HUDEP-2 (cell line): Measurements from ENCODE around the gene NOL6.

Source experiments
- DNase-seq, 76 experiments: peaks; one replicate each; lab custom pipeline; 2025; ENCODE audit not compliant: unreplicated experiment in 76 of 76; lab: John Stamatoyannopoulos, UW

The NOL6 gene

DNA sequence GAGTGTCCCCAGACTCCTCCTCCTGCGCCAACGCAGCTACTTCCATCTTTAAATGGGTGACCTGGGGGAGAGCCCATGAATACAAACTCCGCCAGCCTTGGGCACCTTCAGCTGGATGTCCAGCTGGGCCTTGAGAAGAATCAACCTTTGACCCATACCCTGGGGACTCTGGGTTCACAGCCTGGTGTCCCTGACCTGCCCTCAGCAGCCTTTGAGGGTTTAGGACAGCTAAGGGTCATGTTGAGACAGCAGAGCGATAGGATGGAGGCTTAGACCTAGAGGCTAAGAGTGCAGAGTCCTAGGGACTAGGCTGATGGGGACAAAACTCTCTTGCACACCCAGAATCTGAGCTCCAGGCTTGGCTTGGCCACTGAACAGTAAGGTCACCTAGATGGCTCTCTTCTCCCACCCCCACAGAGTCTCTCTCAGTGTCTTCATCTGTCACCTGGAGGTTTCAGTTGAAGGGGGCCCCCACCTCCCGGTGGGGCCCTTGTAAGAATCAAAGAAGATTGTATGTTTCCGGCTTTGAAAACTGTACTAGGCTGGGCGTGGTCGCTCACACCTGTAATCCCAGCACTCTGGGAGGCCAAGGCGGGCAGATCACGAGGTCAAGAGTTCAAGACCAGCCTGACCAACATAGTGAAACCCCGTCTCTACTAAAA lies 19.6 kb downstream of the NOL6 start:
- no peak for DNase-seq

DNA sequence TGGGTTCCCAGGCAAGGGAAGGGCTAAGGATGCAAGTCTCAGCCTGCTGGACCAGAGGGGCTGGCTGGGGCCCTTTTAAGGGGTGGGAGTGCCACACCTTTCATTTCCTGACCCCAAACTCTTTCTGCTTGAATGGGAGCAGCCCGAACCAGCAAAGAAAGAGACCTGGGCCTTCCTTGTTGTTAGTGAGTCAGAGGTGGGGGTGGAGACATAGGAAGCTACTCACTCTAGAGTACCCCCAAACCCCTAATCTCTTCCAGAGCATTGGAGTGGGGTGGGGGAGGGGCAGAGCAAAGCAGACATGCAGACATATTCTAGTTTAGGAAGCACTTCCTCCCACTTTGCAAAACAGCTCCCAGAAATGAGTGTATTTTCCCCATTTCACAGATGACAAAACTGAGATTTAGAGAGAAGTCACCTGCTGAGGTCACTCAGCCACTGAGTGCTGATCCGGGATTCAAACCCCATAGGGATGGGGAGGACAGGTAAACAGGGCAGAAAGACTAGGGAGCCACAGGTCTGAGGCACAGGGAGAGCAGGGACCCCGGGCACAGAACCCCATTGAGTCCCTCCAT lies 20.4 kb downstream of the NOL6 start:
- no peak for DNase-seq

DNA sequence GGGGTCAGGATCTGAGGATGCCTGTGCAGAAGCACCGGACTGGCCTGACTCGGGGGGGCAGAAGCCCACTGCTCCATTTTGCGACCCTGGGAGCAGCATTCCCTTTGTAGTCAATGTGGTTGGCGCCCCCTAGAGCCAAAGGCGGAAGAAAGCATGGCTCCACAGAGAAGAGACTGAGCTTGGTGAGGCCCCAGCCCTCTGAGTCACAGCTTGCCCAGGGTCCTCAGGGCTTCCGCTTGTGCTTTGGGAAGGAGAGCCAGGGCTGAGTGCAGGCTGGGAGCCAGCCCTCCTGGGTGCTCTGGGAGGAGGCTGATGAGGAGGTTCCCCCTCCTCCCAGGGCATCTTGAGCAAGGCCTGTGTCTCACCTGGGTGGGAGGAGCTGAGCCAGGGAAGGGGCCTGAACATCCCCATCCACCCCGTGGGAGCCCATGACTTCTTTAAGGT lies 20.9 kb downstream of the NOL6 start:
- peak in 52 of 76 experiments; percentile 7 to 74 (median 42) for DNase-seq

DNA sequence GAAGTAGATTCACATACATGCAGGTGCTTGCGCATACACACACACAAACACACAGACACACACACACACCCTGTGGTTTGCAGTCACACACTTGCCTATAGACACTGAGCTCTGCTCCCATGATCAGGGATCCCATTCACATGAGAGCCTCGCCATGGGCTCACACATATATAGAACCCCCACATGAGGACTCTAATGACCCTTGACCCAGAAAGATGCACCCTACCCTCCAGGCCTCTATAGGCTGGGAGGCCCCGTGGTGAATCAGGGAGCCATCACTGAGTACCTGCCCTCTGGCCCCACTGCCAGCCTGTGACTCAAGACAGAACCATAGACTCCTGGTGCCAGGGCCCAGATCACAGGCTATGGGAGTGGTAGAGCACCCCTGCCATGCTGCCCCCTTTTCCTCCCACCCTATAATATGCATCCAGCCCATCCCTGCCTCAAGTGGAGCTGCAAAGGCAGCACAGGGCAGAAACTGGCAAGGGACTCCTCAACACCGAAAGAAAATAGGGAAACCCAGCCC lies 23.0 kb downstream of the NOL6 start:
- DNase-seq = no peak

DNA sequence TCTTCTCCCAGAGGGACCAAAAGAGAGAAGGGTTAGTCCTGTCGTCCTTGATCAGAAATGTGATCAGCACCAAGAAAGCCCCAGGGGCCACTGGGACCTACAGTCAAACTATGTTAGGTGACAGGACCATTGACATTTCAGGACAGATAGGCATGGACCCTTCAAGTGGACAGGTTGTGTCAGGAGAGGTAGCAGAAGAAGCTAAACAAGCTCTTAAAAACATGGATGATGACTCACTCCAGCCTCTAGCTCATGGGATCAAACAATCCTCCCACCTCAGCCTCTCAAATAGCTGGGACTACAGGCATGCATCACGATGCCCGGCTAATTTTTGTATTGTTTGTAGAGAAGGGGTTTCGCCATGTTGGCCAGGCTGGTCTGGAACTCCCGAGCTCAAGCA lies 24.0 kb downstream of the NOL6 start:
- no peak for DNase-seq

DNA sequence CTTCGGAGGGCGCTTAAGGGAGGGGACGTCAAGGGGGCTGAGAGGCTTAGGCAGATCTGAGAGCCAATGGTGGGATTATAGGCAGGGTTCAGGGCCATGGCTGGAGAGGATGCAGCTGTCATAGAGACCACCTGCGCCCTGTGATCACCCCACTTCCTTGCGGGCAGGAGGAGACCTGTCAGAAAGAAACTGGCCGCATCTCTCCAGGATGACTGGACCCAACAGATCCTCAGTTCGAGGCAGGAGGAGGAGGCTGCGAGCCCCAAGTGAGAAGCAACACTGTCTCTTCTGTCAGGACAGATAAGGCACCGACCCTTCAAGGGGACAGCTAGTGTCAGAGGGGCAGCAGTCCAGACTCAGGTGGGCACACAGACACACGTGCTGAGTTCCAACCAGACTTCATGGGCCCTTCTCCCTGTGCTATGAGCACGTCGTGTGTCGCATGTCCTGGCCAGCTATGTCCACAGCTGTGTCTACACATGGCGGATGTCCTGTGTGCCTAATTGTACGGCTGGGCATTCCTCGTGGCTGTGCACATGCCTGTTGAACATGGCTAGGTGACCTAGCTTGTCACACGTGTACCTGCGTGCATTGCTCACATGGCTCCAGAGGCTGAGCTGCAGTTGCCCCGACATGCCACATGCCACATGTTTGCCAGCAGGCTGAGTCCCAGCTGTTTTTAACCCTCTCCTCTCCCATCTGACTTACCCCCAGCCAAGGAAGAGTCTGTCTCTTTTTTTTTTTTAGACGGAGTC lies 25.7 kb downstream of the NOL6 start:
- DNase-seq = no peak

DNA sequence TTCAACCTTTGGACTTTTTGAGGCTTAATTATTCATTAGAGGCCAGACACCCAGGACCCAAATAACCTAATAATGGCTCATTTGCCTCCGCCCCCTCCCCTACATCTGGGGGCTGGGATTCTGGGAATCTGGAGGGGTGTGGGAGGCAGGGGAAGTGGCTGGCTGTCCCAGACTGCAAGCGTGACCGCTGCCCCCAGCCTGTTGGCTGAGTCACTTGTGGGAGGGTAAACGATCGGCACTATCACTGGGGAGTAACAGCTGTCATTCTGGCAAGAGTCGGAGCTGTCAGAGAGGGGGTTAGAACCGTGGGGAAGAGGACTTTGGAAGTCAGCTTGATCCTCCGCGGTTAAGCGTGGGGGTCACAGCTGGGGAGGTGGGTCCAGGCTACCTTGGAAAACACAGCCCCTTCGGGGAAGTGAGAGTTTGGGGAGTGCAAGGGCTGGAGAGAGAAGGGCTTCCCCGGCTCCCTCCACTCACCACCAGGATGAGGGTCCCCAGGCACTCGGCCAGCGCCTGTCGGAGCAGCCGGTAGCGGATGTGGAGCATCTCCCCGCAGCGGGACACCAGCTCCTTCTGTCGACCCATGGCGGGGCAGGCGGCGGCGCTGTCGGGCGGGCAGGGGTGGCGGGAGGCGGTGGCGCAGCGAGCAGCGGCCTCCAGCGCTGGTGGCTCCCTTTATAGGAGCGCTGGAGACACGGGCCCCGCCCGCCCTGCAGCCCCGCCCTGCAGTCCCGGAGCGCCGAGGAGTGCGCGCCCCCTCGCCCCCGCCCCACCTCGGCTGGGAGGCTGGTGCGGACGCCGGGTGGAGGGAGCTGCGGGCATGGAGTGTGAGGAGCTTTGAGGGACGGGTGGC lies 26.6 kb downstream of the NOL6 start, which contains the start of gene AQP3:
Gene AQP3 (minus strand): TSS at position 648 of the 853 bp plus-strand sequence. CDS start 63 bp downstream, at position 585.
- peak in 73 of 76 experiments; percentile 21 to 84 (median 65) for DNase-seq

DNA sequence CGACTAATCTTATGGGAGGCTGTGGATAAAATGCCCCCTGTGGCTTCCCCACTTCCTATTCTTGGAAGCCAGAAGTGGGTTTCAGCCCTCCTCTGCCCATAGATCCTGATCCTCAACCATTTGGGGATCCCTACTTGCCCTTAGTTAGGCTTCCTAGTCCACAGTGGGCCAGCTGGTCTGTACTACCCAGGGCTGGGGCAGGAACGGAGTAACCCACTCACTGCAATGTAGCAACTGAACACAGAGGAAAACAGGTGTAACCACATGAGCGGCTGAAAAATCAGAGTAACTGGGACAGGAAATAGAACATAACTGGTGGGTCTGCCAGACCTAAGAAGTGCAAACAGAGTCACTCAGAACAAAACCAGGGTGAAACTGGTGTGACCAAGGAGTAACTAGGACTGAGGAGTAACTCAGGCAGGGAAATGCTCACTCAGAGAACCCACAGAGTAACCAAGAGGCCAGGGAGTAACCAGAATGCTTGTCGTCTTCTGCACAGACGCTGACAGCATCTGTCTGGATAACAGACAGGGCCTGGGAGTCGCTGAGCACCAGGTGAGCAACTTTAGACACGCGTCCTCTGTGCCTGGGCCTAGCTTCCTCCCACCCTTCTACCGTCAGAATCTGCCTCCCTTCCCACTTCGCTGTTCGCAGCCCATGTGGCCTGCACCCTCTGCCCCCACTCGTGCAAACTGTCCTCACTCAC lies 27.3 kb downstream of the NOL6 start:
- DNase-seq = peak in 35 of 76 experiments; percentile 12 to 75 (median 48)

DNA sequence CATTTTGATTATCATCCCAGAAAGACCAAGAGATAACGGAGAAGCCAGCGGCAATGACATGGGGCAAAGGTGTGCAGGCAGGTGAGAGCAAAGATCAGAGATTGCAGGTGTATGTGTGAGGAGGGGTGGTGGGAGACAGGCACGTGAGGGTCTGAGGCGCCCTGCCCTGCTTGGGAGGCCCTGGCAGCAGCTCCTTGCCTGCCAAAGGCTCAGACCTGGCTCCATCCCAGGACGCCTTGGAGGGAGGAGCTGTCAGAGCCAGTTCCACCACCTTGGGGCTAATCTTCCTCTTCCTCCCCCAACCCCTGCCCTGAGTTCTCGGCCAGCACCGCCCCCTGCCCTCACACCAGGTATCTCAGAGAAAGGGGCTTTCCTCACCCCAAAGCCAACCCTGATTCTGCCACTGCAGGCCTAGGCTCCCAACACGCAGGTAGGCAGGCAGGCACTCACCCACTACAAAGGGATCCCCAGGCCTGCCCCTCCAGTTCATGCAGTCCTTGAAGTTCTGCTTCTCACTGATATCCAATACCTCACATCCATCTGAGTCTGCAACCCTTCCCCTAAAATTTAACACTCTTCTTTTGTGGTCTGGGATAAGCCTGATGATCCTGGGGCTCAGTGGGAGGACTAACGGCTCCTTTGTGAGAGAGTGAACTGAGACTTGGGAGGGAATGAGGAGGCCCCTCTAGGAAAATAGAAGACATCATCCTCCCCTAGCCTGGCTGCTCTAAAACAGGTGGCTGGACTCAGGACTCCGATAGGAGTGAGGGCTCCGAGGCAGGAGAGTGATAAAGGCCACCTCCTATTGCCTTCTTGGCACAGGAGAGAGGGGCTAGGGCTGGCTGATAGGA lies 28.1 kb downstream of the NOL6 start:
- DNase-seq = peak in 49 of 76 experiments; percentile 8 to 62 (median 40)

DNA sequence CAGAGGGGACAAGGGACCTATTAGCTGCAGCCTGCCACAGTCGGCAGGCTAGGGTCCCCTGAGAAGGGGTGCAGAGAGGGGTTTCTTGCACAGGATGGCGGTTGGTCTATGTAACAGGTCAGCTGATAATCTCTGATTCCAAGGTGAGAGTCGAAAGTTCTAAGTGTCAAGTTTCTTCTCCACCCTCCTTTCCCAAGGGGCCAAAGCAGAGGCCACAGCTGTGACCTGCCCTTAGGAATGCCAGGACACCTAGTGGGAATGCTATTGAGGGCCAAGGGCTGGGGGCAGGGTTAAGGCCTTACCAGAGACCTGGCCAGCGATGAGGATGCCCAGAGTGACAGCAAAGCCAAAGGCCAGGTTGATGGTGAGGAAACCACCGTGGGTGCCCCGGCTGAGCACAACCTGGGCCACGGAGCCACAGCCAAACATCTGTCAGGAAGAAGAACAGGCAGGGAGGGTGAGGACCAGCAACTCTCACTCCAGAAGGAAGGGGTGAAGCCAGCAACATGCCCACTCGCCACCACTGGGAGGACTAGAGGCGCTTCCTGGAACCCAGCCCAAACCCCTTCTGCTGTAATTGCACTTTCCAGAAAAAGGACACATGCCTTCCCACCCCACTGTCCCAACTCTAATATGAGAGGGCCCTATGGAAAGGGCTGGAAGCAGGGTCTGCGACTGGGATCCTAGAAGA lies 30.1 kb downstream of the NOL6 start:
- DNase-seq = peak in 2 of 76 experiments; percentile 10 to 16

DNA sequence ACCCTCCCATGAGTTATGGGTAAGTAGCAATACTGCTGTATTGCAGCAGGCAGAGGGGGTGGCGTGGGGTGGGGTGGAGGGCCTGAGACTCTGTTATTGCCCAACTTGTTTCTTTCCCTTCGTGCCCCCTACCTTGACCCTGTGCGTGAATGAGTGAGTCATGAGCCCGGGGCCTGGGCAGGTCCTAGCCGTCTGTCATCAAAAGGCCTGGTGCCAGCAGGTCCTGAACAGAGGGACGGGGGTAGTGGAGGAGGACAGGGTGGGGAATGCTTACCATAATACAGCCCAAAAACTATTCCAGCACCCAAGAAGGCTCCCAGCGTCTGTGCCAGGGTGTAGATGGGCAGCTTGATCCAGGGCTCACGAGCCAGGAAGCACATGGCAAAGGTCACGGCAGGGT lies 30.7 kb downstream of the NOL6 start:
- no peak for DNase-seq

DNA sequence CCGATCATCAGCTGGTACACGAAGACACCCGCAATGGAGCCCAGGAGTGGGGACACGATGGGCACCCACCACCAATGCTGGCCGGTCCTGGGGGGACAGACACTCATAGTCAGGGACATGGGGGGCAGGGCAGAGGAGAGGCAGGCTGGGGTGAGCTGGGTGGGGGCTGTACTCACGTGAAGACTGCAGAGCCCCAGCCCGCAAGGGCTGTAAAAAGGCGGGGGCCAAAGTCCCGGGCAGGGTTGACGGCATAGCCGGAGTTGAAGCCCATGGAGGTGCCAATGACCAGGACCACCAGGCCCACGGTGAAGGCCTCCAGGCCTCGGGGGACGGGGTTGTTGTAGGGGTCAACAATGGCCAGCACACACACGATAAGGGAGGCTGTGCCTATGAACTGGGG lies 31.6 kb downstream of the NOL6 start:
- DNase-seq = no peak

DNA sequence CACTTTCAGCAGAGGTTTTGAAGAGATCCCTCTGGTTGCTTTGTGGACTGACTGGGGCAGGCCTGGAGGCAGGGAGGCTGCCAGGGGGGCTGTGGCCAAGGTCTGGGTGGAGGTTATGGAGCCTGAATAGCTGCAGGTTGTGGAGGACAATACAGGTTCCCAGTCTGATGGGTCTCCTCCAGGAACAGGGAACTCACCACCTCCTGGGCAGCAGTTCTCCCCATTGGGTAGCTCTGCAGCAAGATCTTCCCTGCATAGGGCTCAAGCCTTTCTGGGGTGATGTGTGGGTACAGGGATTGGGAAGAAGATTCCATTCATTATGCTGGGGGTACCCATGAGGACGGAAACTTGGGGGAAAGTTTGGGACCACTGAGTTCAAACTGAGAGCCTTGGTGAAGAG lies 33.1 kb downstream of the NOL6 start:
- DNase-seq = no peak

DNA sequence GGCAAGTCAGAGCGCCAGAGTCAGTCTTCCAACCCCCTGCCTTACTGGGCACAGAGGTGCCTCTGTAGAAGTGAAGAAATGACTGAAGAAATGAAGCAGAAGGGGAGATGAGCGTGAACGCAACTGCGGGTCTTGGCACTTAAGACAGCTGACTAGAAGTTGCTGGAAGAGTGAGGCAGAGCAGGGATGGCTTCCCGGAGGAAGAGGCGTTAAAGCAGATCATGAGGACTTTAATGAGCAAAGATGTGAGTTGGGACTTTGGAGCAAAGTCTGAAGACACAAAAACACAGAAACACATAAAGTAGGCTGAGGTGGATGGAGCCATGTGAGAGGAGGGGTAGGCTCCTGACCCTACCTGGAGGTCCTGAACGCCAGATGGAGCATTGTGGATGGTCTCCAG lies 33.5 kb downstream of the NOL6 start:
- DNase-seq = no peak

DNA sequence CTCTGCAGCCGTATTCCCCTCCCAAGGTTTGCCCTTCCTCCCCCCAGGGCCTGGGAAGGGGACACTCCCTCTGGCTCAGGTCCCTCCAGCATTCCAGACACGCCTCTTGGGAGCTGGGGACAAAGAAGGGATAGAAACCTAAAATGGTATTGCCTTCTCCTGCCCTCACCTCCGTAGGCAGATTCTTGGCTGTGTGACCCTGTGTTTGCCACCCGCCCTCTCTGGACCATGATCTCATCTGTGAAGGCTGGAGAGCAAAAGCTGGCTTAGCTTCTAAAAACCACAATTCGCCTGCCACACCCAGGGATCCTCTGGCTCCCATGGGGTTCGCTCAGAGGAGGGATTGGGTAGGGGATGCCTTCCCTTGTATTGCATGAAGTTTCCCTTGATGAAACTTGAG lies 34.0 kb downstream of the NOL6 start:
- DNase-seq = peak in 1 of 76 experiments; percentile 17

DNA sequence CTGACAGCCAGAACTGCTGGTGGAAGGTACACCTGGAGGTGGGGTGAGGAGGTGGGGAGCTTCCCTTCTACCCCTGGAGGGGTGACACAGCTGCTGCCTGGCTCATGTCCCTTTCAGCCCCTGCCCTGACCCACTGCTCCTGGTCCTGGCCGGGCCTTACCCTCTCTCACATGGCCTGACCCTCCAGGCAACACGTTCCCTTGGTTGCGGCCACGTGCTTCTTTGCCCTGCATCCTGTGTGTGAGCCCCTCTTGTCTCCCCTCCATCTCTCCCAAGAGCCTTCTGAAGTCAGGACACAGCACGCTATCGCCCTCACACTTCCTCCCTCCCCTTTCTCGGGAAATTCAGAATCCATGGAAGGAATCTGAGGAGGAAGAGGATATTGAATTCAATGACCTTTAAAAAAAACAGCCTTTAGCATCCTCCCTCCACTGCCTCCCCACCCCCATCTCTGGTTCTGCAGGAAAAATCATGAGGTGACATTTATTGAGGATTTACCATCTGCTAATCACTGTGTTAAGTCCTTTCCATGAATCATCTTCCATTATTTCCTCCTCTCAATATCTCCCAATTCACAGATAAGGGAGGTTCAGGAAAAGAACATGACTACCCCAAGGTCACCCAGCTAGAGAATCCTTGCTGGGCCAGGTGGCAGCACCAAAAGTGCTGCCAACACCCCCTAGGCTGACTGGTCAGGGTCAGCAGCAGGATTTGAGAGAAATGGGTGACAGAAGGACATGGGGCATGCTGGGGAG lies 34.6 kb downstream of the NOL6 start:
- no peak for DNase-seq

DNA sequence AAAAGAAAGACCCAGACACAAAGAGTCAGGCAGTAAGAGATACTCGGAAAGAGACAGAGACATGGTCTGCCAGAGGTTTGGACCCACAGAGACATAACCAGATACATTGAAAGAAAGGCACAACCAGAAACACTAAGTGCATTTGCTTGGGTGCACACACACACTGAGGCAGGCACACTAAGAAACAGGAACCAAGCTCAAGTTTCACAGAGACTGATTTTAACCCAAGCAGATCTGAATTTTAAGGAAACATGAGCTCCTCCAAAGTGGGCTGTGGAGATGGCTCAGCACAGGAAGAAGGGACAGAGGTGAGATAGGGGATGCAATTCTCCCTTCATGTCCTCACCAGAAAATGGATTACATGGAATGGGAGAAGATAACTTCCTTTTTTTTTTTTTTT lies 35.8 kb downstream of the NOL6 start:
- DNase-seq = no peak

DNA sequence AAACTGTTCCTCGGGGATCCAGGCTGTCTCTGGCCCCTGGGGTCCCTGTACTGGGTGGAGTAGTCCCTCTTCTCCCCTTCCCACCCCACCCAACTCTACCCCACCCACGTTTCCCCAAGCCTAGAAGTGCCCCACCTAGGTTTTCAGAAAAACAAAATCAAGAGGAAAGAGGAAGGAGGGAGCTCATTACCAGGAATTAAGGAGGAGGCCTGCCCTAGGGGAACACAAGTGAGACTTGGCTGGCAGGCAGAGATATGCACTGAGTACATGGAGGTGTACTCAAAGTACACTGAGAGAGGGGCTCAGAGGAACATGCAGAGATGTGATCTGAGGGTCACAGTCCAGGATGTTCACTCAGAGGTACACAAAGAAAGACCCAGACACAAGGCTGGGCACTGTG lies 36.5 kb downstream of the NOL6 start:
- peak in 20 of 76 experiments; percentile 6 to 71 (median 24) for DNase-seq
